Fibroblast of lung (primary cell): Measurements from ENCODE around the gene ERBB4. TPM values are rescaled to one million over a fixed set of nuclear protein-coding genes. Genes with fewer than 3 reads are reported as not detected.

ENCODE experiments used
- DNase-seq, 2 donors: peaks; one replicate each; pipeline versions ENCODE4 v3.0.0 to v3.0.0-alpha.2; 2010; ENCODE audit warnings: low read depth in 2 of 2
- H2AFZ ChIP-seq: 2 replicates; pipeline ENCODE4 v1.5.1; 2012; ENCODE audit warnings: low read length, control low read depth, inconsistent platforms
- H3K27ac ChIP-seq: 2 replicates; pipeline ENCODE4 v1.5.1; 2011; ENCODE audit warnings: low read length, control low read depth; ENCODE audit not compliant: insufficient read depth
- H3K27me3 ChIP-seq: 2 replicates; pipeline ENCODE4 v1.5.1; 2011; ENCODE audit warnings: mild to moderate bottlenecking, low read length; ENCODE audit not compliant: control insufficient read depth, insufficient read depth
- H3K36me3 ChIP-seq: 2 replicates; pipeline ENCODE4 v1.5.1; 2011; ENCODE audit warnings: low read length; ENCODE audit not compliant: control insufficient read depth, insufficient read depth
- H3K4me1 ChIP-seq: 2 replicates; pipeline ENCODE4 v1.5.1; 2011; ENCODE audit warnings: low read length; ENCODE audit not compliant: control insufficient read depth, insufficient read depth; ENCODE audit errors: extremely low read depth
- H3K4me2 ChIP-seq: 2 replicates; pipeline ENCODE4 v1.5.1; 2011; ENCODE audit warnings: low read length, control low read depth; ENCODE audit not compliant: insufficient read depth; ENCODE audit errors: extremely low read depth
- H3K4me3 ChIP-seq, 4 experiments: fragments of 200-600 bp in 1 of 4; sonication (generic) in 1 of 4; replicated peaks in 1 of 4; 2 replicates each; pipeline ENCODE4 v1.5.1; 2011 to 2016; ENCODE audit warnings: low read length in 4 of 4, low read depth in 3 of 4, mild to moderate bottlenecking in 3 of 4, control low read depth in 2 of 4, inconsistent platforms in 1 of 4, mixed read lengths in 1 of 4; ENCODE audit not compliant: insufficient read depth in 1 of 4; ENCODE audit errors: control extremely low read depth in 1 of 4
- H3K79me2 ChIP-seq: 2 replicates; pipeline ENCODE4 v1.5.1; 2012; ENCODE audit warnings: mild to moderate bottlenecking, low read length, inconsistent platforms; ENCODE audit not compliant: control insufficient read depth, insufficient read depth
- H3K9ac ChIP-seq: 2 replicates; pipeline ENCODE4 v1.5.1; 2011; ENCODE audit warnings: mild to moderate bottlenecking, low read length, control low read depth; ENCODE audit not compliant: insufficient read depth
- H3K9me3 ChIP-seq: 2 replicates; pipeline ENCODE4 v1.5.1; 2012; ENCODE audit warnings: low read depth, low read length; ENCODE audit not compliant: control insufficient read depth, insufficient read depth
- H4K20me1 ChIP-seq: 2 replicates; pipeline ENCODE4 v1.5.1; 2011; ENCODE audit warnings: low read length; ENCODE audit not compliant: control insufficient read depth, insufficient read depth; ENCODE audit errors: extremely low read depth
- CTCF ChIP-seq, 2 donors: IDR thresholded peaks in 1 of 2; conservative IDR thresholded peaks in 1 of 2; 1 replicate in 1 of 2; 2 replicates in 1 of 2; pipeline ENCODE4 v1.5.1; 2011 to 2012; ENCODE audit warnings: low read length in 2 of 2, control low read depth in 1 of 2, inconsistent platforms in 1 of 2, low read depth in 1 of 2, mild to moderate bottlenecking in 1 of 2
- EZH2 ChIP-seq: IDR thresholded peaks from 2 replicates; pipeline ENCODE4 v1.5.1; 2012; ENCODE audit warnings: low read length, control low read depth, mild to moderate bottlenecking; ENCODE audit errors: missing control alignments
- polyA plus RNA-seq, 2 donors: library from polyadenylated mRNA; depleted of rRNA in 1 of 2; stranded (reverse) in 1 of 2; unstranded in 1 of 2; fragments of >200 nt; gene quantifications; 2 replicates each; pipeline ENCODE4 v1.2.1, GENCODE V29; 2011 to 2012; ENCODE audit warnings: missing spikeins in 1 of 2
- total RNA-seq: library from RNA; depleted of rRNA; stranded (reverse); fragments of >200 nt; gene quantifications from 2 replicates; pipeline ENCODE4 v1.2.1, GENCODE V29; 2014

The ERBB4 gene
- total and polyA plus RNA-seq, 2 donors (not counting 1 experiment from before 2014, with no cell fraction given) = 0.08 to 0.17 TPM

DNA sequence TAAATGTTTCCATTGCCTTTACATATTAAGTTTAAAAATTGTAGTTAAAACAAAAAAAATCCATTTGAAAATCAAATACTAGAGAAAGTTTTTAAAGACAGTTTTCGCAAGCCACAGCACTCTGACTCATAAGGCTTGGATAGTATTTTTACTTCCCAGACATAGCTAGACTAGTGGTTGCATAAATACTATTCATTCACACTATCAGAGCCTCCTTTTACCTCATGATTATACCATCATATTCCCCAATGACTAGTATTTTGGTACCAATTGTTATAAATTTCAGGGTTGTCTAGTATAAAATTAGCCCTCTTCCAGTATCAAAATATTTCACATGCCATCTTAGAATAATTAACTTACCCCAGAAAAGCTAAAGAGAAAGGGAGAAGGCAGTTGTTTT lies 393.5 kb downstream of the ERBB4 start:
- Histone ChIP-seq H4K20me1 (no peaks in the 10 kb centered on the region), H3K27me3 (no peaks in the 10 kb centered on the region), H3K4me3 (no peak overlapping the region), H3K4me2 (no peak overlapping the region), H2AFZ (no peak overlapping the region), H3K4me1 (no peaks in the 10 kb centered on the region), H3K9ac (no peak overlapping the region), H3K36me3 (no peaks in the 10 kb centered on the region), H3K27ac (no peak overlapping the region), H3K79me2 (no peaks in the 10 kb centered on the region), H3K9me3 (no peaks in the 10 kb centered on the region)
- TF ChIP-seq CTCF (conservative IDR thresholded peaks at IDR 0.05 in 1 of 2, IDR thresholded peaks at IDR 0.05 in 1 of 2; ENCODE audit: low read depth in 1 of 2, low read length in 2 of 2) = no peak
- TF ChIP-seq EZH2 = no peak
- peak; percentile 40 to 78 for DNase-seq

DNA sequence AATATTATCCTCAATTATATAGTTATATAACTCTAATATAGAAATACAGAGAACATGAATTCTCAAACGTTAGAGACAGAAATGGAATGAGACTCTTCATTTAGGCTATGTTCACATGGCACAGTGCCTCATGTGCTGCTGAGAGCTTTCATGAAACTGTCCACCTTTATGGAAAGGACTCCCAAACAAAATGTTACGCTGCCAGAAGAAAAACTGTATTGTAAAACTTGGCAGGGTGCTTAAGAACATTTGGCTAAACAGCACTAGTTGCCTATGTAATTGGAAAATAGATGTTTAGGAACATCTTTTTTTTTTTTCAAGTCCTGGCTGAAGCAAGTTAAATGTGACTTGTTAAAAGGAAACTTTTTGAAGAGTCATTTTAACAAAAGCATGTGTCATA lies 396.0 kb downstream of the ERBB4 start:
- Histone ChIP-seq H3K4me1 (no peaks in the 10 kb centered on the region), H3K27ac (no peak overlapping the region), H3K79me2 (no peaks in the 10 kb centered on the region), H2AFZ (no peak overlapping the region), H3K36me3 (no peaks in the 10 kb centered on the region), H3K9me3 (no peaks in the 10 kb centered on the region), H4K20me1 (no peaks in the 10 kb centered on the region), H3K4me3 (no peak overlapping the region), H3K9ac (no peak overlapping the region), H3K4me2 (no peak overlapping the region), H3K27me3 (no peaks in the 10 kb centered on the region)
- no peak for DNase-seq
- no peak for TF ChIP-seq CTCF (conservative IDR thresholded peaks at IDR 0.05 in 1 of 2, IDR thresholded peaks at IDR 0.05 in 1 of 2; ENCODE audit: low read depth in 1 of 2, low read length in 2 of 2)
- no peak for TF ChIP-seq EZH2

GRCh38 chr2:212141499-212141898 lies 397.1 kb downstream of the ERBB4 start:
- Histone ChIP-seq H3K27me3 (no peaks in the 10 kb centered on the region), H3K79me2 (no peaks in the 10 kb centered on the region), H3K4me1 (no peaks in the 10 kb centered on the region)

More at GRCh38 chr2:212141499-212141898, 397.1 kb downstream of the ERBB4 start:
- H3K9ac ChIP-seq = no peak overlapping the region
- H3K4me3 ChIP-seq = no peak overlapping the region
- H3K27ac ChIP-seq = no peak overlapping the region
- no peaks in the 10 kb centered on the region for H3K36me3 ChIP-seq
- H3K4me2 ChIP-seq = no peak overlapping the region
- H4K20me1 ChIP-seq = no peaks in the 10 kb centered on the region
- no peaks in the 10 kb centered on the region for H3K9me3 ChIP-seq
- no peak for DNase-seq
- H2AFZ ChIP-seq = no peak overlapping the region
- no peak for TF ChIP-seq EZH2
- TF ChIP-seq CTCF (conservative IDR thresholded peaks at IDR 0.05 in 1 of 2, IDR thresholded peaks at IDR 0.05 in 1 of 2; ENCODE audit: low read depth in 1 of 2, low read length in 2 of 2) = no peak
